ENCODE results near the gene SLC22A17.

Gene SLC22A17

GRCh38 chr14:23361763-23362162 lies 9.1 kb upstream of the SLC22A17 start:
- DNase-seq (ENCODE audit: low read depth): no peak

DNA sequence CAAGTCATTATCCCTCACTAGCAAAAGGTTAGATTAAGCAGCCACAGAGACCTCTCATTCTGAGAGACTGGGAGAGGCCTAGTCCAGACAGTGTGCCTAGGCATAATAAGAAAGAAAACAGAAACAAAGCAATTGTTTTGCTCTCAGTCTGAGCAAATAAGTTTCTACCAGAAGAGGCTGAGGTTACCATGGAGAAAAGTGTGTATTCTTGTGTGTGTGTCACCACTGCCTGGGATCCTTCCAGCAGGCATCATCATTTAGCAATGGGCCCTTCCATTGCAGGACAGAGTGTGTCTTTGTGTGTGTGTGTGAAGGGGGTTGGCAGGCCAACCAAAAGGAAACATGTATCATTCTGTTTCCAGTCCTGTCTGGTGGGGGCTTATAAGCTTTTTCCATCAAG lies 8.6 kb upstream of the SLC22A17 start:
- DNase-seq (ENCODE audit: low read depth): peak; percentile 55

DNA sequence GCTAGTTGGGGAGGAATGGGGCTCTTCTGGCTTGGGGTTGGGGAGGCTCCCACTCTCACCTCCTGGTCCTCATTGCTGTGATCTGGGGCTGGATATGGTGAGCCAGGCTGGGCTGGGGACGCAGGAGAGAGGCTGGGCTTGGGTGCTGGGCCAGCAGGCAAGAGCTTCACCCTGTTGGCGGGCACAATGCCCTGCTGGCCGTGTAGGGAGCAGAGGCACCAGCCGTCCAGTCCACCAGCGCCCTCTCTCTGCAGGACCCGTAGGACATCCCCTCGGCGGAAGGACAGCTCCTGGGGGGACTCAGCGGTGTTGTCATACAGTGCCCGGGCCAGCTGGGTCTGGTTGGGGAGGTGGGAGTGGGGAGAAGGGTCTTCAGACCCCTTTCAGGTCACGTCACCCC lies 7.8 kb upstream of the SLC22A17 start:
- no peak for DNase-seq (ENCODE audit: low read depth)

GRCh38 chr14:23359722-23360447 lies 7.2 kb upstream of the SLC22A17 start:
- DNase-seq (ENCODE audit: low read depth): no peak

- DNase-seq (ENCODE audit: low read depth): no peak
Measured at GRCh38 chr14:23359167-23359626, 6.5 kb upstream of the SLC22A17 start.

DNA sequence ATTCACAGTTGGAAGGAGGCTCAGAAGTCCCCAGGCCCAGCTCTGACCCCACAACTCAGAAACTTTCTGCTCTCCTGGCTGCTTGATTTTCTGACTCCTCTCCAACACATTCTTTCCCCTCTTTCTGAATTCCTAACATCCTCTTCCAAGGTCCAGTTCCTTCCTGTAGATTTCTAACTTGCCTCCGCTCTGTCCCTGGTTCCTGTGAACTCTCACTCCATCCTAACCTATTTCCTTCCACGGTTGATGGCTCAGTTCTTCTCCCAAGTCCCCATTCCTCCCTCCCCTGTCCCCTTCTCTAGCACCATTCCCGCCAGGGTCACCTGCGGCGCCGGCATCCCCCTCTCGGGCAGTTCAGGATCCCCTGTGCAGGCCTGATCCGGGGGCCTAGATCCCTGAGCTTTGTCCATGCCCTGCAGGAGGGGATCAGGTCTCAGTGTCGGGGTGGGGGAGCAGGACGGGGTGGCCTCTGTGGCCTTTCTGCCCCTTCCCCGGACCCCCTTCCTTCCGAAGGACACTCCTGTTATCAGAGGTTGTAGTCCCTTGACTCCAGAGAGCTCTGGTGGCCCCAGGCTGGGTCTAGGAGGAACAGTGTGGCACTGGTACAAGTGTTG lies 6.0 kb upstream of the SLC22A17 start:
- no peak for DNase-seq (ENCODE audit: low read depth)

DNA sequence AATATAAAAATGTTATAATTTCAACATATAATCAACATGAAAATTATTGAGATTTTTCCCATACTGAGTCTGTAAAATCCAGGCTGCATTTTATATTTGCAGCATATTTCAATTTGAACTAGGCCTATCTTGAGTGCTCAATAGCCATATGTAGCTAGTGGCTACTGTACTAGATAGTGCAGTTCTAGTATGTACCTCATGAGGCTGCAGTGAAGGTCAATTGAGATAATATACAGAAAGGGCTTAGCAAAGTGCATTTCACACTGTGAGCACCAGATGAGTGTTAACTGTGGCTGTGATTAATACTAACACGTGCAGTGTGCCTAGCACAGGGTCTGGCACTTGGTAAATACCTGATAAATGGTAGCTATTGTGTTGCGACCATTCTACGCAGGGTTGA lies 5.4 kb upstream of the SLC22A17 start:
- DNase-seq (ENCODE audit: low read depth): no peak

DNA sequence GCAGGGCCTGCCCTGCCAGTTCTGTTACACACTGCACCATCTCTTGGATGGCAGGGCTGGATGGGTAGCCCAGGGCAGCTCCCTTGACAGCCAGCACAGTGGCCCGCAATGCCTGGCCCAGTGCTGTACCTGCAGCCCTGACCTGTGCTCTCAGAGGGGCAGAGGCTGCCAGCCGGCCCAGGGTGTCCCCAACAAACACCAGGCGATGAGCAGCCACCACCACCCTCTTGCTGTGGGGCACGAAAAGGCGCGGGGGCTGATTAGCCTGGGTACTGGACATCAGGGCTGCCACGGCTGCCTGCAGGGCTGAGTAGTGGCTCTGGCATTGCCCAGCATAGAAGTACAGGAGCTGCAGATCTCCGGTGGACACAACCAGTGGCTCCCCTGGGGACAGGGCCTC lies 4.6 kb upstream of the SLC22A17 start:
- no peak for DNase-seq (ENCODE audit: low read depth)

- no peak for DNase-seq (ENCODE audit: low read depth)
Measured at GRCh38 chr14:23356662-23357061, 4.0 kb upstream of the SLC22A17 start.

GRCh38 chr14:23355871-23356435 lies 3.3 kb upstream of the SLC22A17 start:
- no peak for DNase-seq (ENCODE audit: low read depth)

GRCh38 chr14:23354990-23355389 lies 2.3 kb upstream of the SLC22A17 start:
- no peak for DNase-seq (ENCODE audit: low read depth)

DNA sequence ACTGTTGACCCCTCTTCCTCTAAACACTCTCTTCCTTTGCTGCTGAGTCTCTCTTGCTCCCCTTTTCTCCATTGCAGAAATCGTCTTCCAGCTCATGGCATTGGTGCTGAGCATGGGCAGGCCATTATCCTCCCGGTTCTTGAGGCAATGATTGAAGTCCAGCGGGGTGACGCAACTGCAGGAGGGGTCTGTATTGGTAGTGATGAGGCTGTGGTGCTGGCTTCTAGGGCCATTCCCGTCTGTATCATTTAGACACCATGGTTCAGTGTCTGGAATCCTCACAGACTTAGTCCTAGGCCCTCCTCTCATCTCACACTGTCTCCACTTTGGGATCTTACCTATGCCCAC lies 720 bp upstream of the SLC22A17 start:
- DNase-seq (ENCODE audit: low read depth): no peak

- DNase-seq (ENCODE audit: low read depth): no peak
Measured at GRCh38 chr14:23351681-23352505, 794 bp downstream of the SLC22A17 start.

GRCh38 chr14:23349156-23349845 lies 3.4 kb downstream of the SLC22A17 start:
- no peak for DNase-seq (ENCODE audit: low read depth)

- DNase-seq (ENCODE audit: low read depth): no peak
Measured at GRCh38 chr14:23348297-23348655, 4.4 kb downstream of the SLC22A17 start.

DNA sequence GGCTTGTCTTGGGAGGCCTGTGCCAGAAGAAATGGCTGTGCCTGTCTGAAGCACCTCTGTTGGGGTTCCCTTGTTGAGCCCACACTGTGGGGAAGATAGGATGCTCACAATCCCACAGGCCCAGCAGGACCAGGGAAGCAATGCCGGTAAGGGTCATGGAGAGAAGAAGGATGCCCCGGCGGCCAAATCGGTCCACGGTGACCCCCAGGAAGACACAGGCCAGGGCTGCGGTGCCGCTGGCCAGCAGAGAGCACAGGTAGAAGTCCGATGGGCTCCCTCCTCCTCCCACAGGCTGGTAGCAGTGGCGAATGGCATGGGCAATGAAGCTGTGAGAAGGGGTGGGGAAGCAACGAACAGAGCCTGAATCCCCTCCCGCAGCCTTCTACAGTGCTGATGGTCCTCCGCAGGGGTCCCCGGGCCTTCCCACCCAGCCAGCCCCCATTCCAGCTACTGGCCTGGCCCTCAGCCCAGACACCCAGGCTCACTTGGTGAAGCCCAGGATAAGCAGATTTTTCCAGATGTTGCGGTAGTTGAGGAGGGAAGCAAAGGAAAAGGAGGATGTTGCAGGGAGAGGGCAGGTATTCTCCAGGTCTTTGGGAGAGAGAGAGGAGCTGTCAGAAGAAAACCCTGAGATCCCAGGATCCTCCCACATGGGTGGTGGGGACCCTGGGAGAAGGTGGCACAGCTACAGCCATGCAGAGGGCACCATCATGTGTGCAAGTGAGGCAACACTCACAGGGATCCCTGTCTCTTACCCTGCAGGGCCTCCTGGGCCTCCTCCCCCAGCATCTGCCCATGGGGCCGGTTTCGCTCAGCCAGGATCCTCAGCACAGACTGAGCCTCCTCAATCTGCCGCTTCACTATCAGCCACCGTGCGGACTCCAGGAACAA lies 5.0 kb downstream of the SLC22A17 start:
- no peak for DNase-seq (ENCODE audit: low read depth)

DNA sequence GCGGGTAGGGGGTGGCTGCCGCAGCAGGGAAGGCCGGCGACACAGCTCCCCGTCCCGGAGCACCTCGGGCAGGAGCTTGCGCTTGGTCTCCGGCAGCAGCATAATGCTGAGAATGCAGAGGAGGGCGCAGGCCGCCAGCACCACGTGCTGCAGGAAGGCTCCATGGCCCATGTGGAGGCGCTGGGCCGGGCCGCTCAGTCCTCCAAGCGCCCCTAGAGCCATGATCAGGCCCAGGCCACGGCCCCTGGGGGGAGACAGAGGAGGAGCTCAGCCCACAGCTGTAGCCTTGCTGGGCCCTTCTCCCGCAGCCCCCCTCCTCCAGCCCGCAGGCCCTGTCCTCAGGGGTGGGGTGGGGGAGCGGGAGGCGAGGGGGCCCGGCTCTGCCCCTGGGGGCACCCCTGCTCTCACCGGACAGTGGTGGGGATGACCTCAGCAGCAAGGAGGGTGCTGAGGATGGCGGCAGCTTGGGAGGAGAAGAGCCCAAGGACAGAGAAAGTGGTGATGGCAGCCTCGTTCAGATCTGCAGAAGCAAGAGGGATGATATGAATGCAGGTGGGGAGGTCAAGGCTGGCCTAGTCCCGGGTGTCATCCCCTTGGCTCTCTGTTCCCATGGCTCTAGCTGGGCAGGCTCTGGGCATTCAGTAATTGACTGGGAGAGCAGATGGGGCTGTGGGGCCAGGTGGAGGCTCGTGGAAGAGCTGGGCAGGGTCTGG lies 5.8 kb downstream of the SLC22A17 start:
- no peak for DNase-seq (ENCODE audit: low read depth)

- no peak for DNase-seq (ENCODE audit: low read depth)
Measured at GRCh38 chr14:23345987-23346692, 6.5 kb downstream of the SLC22A17 start.

- DNase-seq (ENCODE audit: low read depth): no peak
Measured at GRCh38 chr14:23344481-23344880, 8.2 kb downstream of the SLC22A17 start.
